Keratinocyte (primary cell): ENCODE results near the gene FBP1. TPM values are rescaled to one million over a fixed set of nuclear protein-coding genes. Genes with fewer than 3 reads are reported as not detected.

ENCODE experiments used
- DNase-seq: peaks from one replicate; pipeline ENCODE4 v3.0.0-alpha.2; 2011; ENCODE audit warnings: low read depth, missing footprints, low spot score
- FAIRE-seq: peaks from 2 replicates; lab custom pipeline; 2011; peaks lifted over from hg19 to GRCh38; lab: Jason Lieb, UNC
- H2AFZ ChIP-seq: 2 replicates; pipeline ENCODE4 v1.6.0; 2012; ENCODE audit warnings: low read length, control low read depth, inconsistent platforms; ENCODE audit not compliant: control insufficient read depth
- H3K27ac ChIP-seq: 2 replicates; pipeline ENCODE4 v1.5.1; 2011; ENCODE audit warnings: low read length; ENCODE audit not compliant: control insufficient read depth, insufficient read depth
- H3K27me3 ChIP-seq: 3 replicates; pipeline ENCODE4 v1.6.0; 2011; ENCODE audit warnings: low read length; ENCODE audit not compliant: control insufficient read depth, insufficient read depth; ENCODE audit errors: extremely low read depth
- H3K36me3 ChIP-seq, 2 experiments: 2 replicates in 1 of 2; 3 replicates in 1 of 2; pipeline ENCODE4 v1.5.1; 2011; ENCODE audit warnings: low read length in 2 of 2, mild to moderate bottlenecking in 1 of 2; ENCODE audit not compliant: control insufficient read depth in 2 of 2, insufficient read depth in 2 of 2; ENCODE audit errors: extremely low read depth in 1 of 2
- H3K4me1 ChIP-seq: 3 replicates; pipeline ENCODE4 v1.5.1; 2011; ENCODE audit warnings: low read length; ENCODE audit not compliant: control insufficient read depth, insufficient read depth; ENCODE audit errors: extremely low read depth
- H3K4me2 ChIP-seq: 3 replicates; pipeline ENCODE4 v1.6.0; 2011; ENCODE audit warnings: low read depth, low read length; ENCODE audit not compliant: control insufficient read depth, insufficient read depth; ENCODE audit errors: extremely low read depth
- H3K4me3 ChIP-seq, 3 experiments: fragments of 200-600 bp in 1 of 3; sonication (generic) in 1 of 3; 2 replicates in 2 of 3; 3 replicates in 1 of 3; pipeline ENCODE4 v1.5.1; 2011 to 2016; ENCODE audit warnings: low read length in 3 of 3, mild to moderate bottlenecking in 3 of 3, control low read depth in 2 of 3, inconsistent platforms in 1 of 3, low read depth in 1 of 3, mixed read lengths in 1 of 3, mixed run types in 1 of 3, moderate library complexity in 1 of 3; ENCODE audit not compliant: control insufficient read depth in 2 of 3, insufficient read depth in 2 of 3; ENCODE audit errors: extremely low read depth in 1 of 3
- H3K79me2 ChIP-seq: 2 replicates; pipeline ENCODE4 v1.6.0; 2012; ENCODE audit warnings: low read length; ENCODE audit not compliant: control insufficient read depth, insufficient read depth
- H3K9ac ChIP-seq: 3 replicates; pipeline ENCODE4 v1.6.0; 2011; ENCODE audit warnings: low read length; ENCODE audit not compliant: control insufficient read depth, insufficient read depth; ENCODE audit errors: extremely low read depth
- H3K9me1 ChIP-seq: 3 replicates; pipeline ENCODE4 v1.6.0; 2011; ENCODE audit warnings: low read length; ENCODE audit not compliant: control insufficient read depth, insufficient read depth; ENCODE audit errors: extremely low read depth
- H3K9me3 ChIP-seq: 2 replicates; pipeline ENCODE4 v1.5.1; 2012; ENCODE audit warnings: low read depth, low read length; ENCODE audit not compliant: control insufficient read depth
- H4K20me1 ChIP-seq: 3 replicates; pipeline ENCODE4 v1.6.0; 2011; ENCODE audit warnings: low read length; ENCODE audit not compliant: control insufficient read depth, insufficient read depth; ENCODE audit errors: extremely low read depth
- EZH2 ChIP-seq: IDR thresholded peaks from one replicate; pipeline ENCODE4 v1.6.1; 2012; ENCODE audit warnings: inconsistent platforms, mild to moderate bottlenecking, low read length, moderate library complexity
- dilution Hi-C: fragments of 300-500 bp; cut with MboI; formaldehyde crosslinking; loops from one replicate; pipeline ENCODE4 v1.7.0; 2020; ENCODE audit warnings: low sequenced_read_pairs; ENCODE audit not compliant: extremely low pct_ligation_motif_present
- polyA plus RNA-seq, 5 experiments: library from polyadenylated mRNA; depleted of rRNA in 3 of 5; stranded (reverse) in 3 of 5; stranded (forward) in 1 of 5; unstranded in 1 of 5; fragments of >200 nt; gene quantifications; 1 replicate in 1 of 5; 2 replicates in 3 of 5; 3 replicates in 1 of 5; pipeline versions ENCODE4 v1.2.1 to v1.2.3, GENCODE V29; 2011 to 2012; ENCODE audit warnings: missing spikeins in 2 of 5, low read depth in 1 of 5, low replicate concordance in 1 of 5
- TF ChIP-seq, protein P1 (sequence below), 3 experiments: IDR thresholded peaks in 1 of 3; conservative IDR thresholded peaks in 1 of 3; optimal IDR thresholded peaks in 1 of 3; 2 replicates in 2 of 3; 3 replicates in 1 of 3; pipeline versions ENCODE3 to v1.5.1; 2011; ENCODE audit warnings: low read length in 3 of 3, mild to moderate bottlenecking in 3 of 3, moderate library complexity in 2 of 3, control low read depth in 1 of 3, inconsistent platforms in 1 of 3; ENCODE audit not compliant: insufficient read depth in 2 of 3; ENCODE audit errors: extremely low read depth in 1 of 3

The FBP1 gene
- polyA plus RNA-seq, 1 donor (not counting 4 experiments of a cell fraction or from before 2014, with no cell fraction given), result 0.16 TPM

DNA sequence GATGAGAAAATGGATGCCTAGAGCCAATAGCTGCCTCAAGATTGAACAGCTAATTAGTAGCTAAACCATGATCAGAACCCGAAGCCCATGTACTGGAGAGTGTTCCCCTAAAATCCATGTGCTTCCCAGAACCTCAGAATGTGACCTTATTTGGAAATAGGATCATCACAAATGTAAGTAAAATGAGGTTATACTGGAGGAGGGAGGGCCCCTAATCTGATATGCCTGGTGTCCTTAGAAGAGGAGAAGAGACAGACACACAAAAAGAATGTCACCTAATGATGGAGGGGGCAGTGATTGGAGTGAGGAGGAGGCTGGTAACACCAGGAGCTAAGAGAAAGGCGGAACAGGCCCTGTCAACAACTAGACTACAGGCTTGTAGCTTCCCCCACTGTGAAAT is 41.3 kb upstream of the FBP1 start:
- Histone ChIP-seq H3K27ac (no peak overlapping the region), H3K36me3 (no peaks in the 10 kb centered on the region), H3K4me2 (no peak overlapping the region), H3K4me3 (no peak overlapping the region), H3K27me3 (no peaks in the 10 kb centered on the region), H4K20me1 (no peaks in the 10 kb centered on the region), H3K9me1 (no peaks in the 10 kb centered on the region), H3K4me1 (peaks cover under 1% of the 10 kb centered on the region), H3K79me2 (no peaks in the 10 kb centered on the region), H2AFZ (no peak overlapping the region), H3K9ac (no peak overlapping the region), H3K9me3 (no peaks in the 10 kb centered on the region)
- dilution Hi-C loops, result no loop called here
- TF ChIP-seq EZH2, result no peak
- TF ChIP-seq, protein P1, sequence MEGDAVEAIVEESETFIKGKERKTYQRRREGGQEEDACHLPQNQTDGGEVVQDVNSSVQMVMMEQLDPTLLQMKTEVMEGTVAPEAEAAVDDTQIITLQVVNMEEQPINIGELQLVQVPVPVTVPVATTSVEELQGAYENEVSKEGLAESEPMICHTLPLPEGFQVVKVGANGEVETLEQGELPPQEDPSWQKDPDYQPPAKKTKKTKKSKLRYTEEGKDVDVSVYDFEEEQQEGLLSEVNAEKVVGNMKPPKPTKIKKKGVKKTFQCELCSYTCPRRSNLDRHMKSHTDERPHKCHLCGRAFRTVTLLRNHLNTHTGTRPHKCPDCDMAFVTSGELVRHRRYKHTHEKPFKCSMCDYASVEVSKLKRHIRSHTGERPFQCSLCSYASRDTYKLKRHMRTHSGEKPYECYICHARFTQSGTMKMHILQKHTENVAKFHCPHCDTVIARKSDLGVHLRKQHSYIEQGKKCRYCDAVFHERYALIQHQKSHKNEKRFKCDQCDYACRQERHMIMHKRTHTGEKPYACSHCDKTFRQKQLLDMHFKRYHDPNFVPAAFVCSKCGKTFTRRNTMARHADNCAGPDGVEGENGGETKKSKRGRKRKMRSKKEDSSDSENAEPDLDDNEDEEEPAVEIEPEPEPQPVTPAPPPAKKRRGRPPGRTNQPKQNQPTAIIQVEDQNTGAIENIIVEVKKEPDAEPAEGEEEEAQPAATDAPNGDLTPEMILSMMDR (optimal IDR thresholded peaks at IDR 0.05 in 1 of 3, IDR thresholded peaks at IDR 0.05 in 1 of 3, conservative IDR thresholded peaks at IDR 0.05 in 1 of 3; ENCODE audit: extremely low read depth in 1 of 3, insufficient read depth in 2 of 3, low read length in 3 of 3), result no peak
- no peak for FAIRE-seq
- no peak for DNase-seq

GRCh38 chr9:94680020-94680419 is 40.7 kb upstream of the FBP1 start:
- no peak overlapping the region for H3K4me2 ChIP-seq
- TF ChIP-seq, protein P1 (optimal IDR thresholded peaks at IDR 0.05 in 1 of 3, IDR thresholded peaks at IDR 0.05 in 1 of 3, conservative IDR thresholded peaks at IDR 0.05 in 1 of 3; ENCODE audit: extremely low read depth in 1 of 3, insufficient read depth in 2 of 3, low read length in 3 of 3), result no peak
- TF ChIP-seq EZH2, result no peak
- H3K9ac ChIP-seq, result no peak overlapping the region
- H3K4me1 ChIP-seq, result peaks cover 7% of the 10 kb centered on the region
- dilution Hi-C loops, result no loop called here
- DNase-seq, result no peak
- no peaks in the 10 kb centered on the region for H3K27me3 ChIP-seq
- H3K27ac ChIP-seq, result no peak overlapping the region
- H2AFZ ChIP-seq, result no peak overlapping the region
- no peaks in the 10 kb centered on the region for H3K9me1 ChIP-seq
- no peaks in the 10 kb centered on the region for H3K79me2 ChIP-seq
- FAIRE-seq, result no peak
- no peaks in the 10 kb centered on the region for H4K20me1 ChIP-seq
- H3K36me3 ChIP-seq, result no peaks in the 10 kb centered on the region
- H3K9me3 ChIP-seq, result no peaks in the 10 kb centered on the region
- no peak overlapping the region for H3K4me3 ChIP-seq
